Natural killer cell (primary cell): Measurements from ENCODE around the gene WRAP53. TPM values are rescaled to one million over a fixed set of nuclear protein-coding genes. Genes with fewer than 3 reads are reported as not detected.

Experiments
- ATAC-seq, 3 donors: fragments of 150-1000 bp in 2 of 3; fragments of 200-7000 bp in 1 of 3; cut with Tn5 transposase; 1 replicate in 1 of 3; 2 replicates in 2 of 3; pipeline ENCODE4 v1.10.0; 2021; ENCODE audit warnings: mild to moderate bottlenecking in 2 of 3, moderate library complexity in 2 of 3
- DNase-seq, 2 donors: peaks; one replicate each; pipeline versions ENCODE4 v3.0.0 to v3.0.0-alpha.2; 2013 to 2021; ENCODE audit warnings: mixed read lengths in 1 of 2
- H3K27ac ChIP-seq: one replicate; pipeline ENCODE4 v1.5.1; 2013; ENCODE audit warnings: mild to moderate bottlenecking, low read length
- H3K27me3 ChIP-seq: one replicate; pipeline ENCODE4 v1.6.1; 2013; ENCODE audit warnings: low read length; ENCODE audit not compliant: control insufficient read depth, insufficient read depth
- H3K36me3 ChIP-seq: one replicate; pipeline ENCODE4 v1.6.1; 2013; ENCODE audit warnings: low read length; ENCODE audit not compliant: control insufficient read depth, insufficient read depth
- H3K4me1 ChIP-seq: one replicate; pipeline ENCODE4 v1.6.1; 2013; ENCODE audit warnings: low read length; ENCODE audit not compliant: control insufficient read depth, insufficient read depth
- H3K4me3 ChIP-seq: one replicate; pipeline ENCODE4 v1.5.1; 2013; ENCODE audit warnings: low read length
- H3K9me3 ChIP-seq: one replicate; pipeline ENCODE4 v1.6.1; 2013; ENCODE audit warnings: low read length; ENCODE audit not compliant: control insufficient read depth, insufficient read depth
- H3K27ac Mint-ChIP-seq, 2 donors: one replicate each; pipeline ENCODE4 v1.8.0; 2022; ENCODE audit warnings: mild to moderate bottlenecking in 2 of 2, mixed read lengths in 2 of 2, moderate library complexity in 1 of 2
- H3K27me3 Mint-ChIP-seq, 2 donors: one replicate each; pipeline ENCODE4 v1.8.0; 2022; ENCODE audit warnings: low read depth in 2 of 2, mixed read lengths in 2 of 2
- H3K36me3 Mint-ChIP-seq: one replicate; pipeline ENCODE4 v1.8.0; 2022; ENCODE audit warnings: mixed read lengths
- H3K4me1 Mint-ChIP-seq, 2 donors: one replicate each; pipeline ENCODE4 v1.8.0; 2022; ENCODE audit warnings: mixed read lengths in 2 of 2
- H3K4me3 Mint-ChIP-seq: one replicate; pipeline ENCODE4 v1.8.0; 2022; ENCODE audit warnings: mild to moderate bottlenecking, moderate library complexity, mixed read lengths
- H3K9me3 Mint-ChIP-seq, 2 donors: one replicate each; pipeline ENCODE4 v1.8.0; 2022; ENCODE audit warnings: mixed read lengths in 2 of 2
- CTCF ChIP-seq: fragments of 200-600 bp; IDR thresholded peaks from one replicate; pipeline ENCODE4 v1.8.0; 2022; ENCODE audit warnings: antibody characterized with exemption
- WGBS: methylation state at CpG from one replicate; pipeline ENCODE4 v1.1.7; 2013; ENCODE audit warnings: missing lambda C conversion rate; ENCODE audit not compliant: insufficient coverage; 5-methylcytosine and 5-hydroxymethylcytosine counted together
- intact Hi-C: fragments of 100-400 bp; cut with micrococcal nuclease; formaldehyde crosslinking; loops from one replicate; pipeline ENCODE4 v1.14.2; 2022
- total RNA-seq, 4 donors: library from RNA; stranded (reverse); fragments of 120-200 nt in 1 of 4; gene quantifications; one replicate each; pipeline versions ENCODE4 v1.2.3 to v1.2.4, GENCODE V29; 2013 to 2022

The WRAP53 gene
- total RNA-seq, 3 donors from 2014 or later (not counting 1 experiment from before 2014, with no cell fraction given), result 9.9 to 12.8 (median 12.0) TPM

GRCh38 chr17:7719661-7720060, 31.4 kb downstream of the WRAP53 start:
- H3K4me3 Mint-ChIP-seq, result no peak overlapping the region
- H3K36me3 Mint-ChIP-seq, result no peaks in the 10 kb centered on the region
- Histone ChIP-seq H3K36me3 (no peaks in the 10 kb centered on the region), H3K4me1 (peaks cover 12% of the 10 kb centered on the region), H3K27me3 (peaks cover 29% of the 10 kb centered on the region), H3K27ac (no peak overlapping the region), H3K9me3 (no peaks in the 10 kb centered on the region), H3K4me3 (no peak overlapping the region)
- intact Hi-C loops, result no loop called here
- no peak for TF ChIP-seq CTCF
- DNase-seq (no peak), ATAC-seq (no peak)
- H3K9me3 Mint-ChIP-seq, result no peaks in the 10 kb centered on the region
- peaks cover 51 to 66% of the 10 kb centered on the region in 2 donors for H3K27me3 Mint-ChIP-seq
- peaks cover 0 to 18% of the 10 kb centered on the region in 2 donors for H3K4me1 Mint-ChIP-seq
- no peak overlapping the region for H3K27ac Mint-ChIP-seq
- 90% methylated on average over 9 of the region's 9 CpGs for WGBS

DNA sequence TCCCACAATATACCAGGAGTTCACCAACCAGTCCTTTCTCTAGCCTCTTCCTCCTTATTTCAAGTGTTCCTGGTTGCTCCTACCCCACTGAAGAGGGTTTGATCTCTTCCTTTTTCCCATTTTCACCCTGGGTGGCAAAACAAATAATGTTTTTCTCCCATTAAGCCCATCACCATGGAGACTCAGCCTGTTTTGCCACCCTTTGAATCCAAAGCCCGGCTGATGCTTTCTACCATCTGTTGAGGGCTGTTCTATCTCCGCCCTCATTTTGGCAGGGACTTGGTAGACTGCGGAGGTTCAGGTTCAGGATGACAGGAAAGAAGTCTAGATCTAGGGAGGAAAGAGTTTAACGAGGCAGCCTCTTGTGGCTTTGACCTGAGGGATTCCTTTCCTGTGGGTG, 31.8 kb downstream of the WRAP53 start:
- Histone ChIP-seq H3K4me1 (peaks cover 12% of the 10 kb centered on the region), H3K4me3 (no peak overlapping the region), H3K36me3 (no peaks in the 10 kb centered on the region), H3K27me3 (peaks cover 27% of the 10 kb centered on the region), H3K9me3 (no peaks in the 10 kb centered on the region), H3K27ac (no peak overlapping the region)
- WGBS, result 63% methylated on average over 4 of the region's 4 CpGs
- Mint-ChIP-seq H3K27me3 (peaks cover 49 to 64% of the 10 kb centered on the region in 2 donors), H3K4me1 (peaks cover 0 to 18% of the 10 kb centered on the region in 2 donors), H3K27ac (no peak overlapping the region), H3K4me3 (no peak overlapping the region), H3K9me3 (no peaks in the 10 kb centered on the region), H3K36me3 (no peaks in the 10 kb centered on the region)
- intact Hi-C loops, result no loop called here
- no peak for TF ChIP-seq CTCF
- DNase-seq, result no peak
- no peak for ATAC-seq

GRCh38 chr17:7721612-7722011, 33.3 kb downstream of the WRAP53 start:
- ATAC-seq, result no peak
- Mint-ChIP-seq H3K27ac (no peak overlapping the region), H3K27me3 (peaks cover 37 to 51% of the 10 kb centered on the region in 2 donors), H3K36me3 (no peaks in the 10 kb centered on the region), H3K4me1 (peaks cover 0 to 18% of the 10 kb centered on the region in 2 donors), H3K9me3 (no peaks in the 10 kb centered on the region), H3K4me3 (no peak overlapping the region)
- Histone ChIP-seq H3K4me1 (peaks cover 11% of the 10 kb centered on the region), H3K27me3 (peaks cover 15% of the 10 kb centered on the region), H3K27ac (no peak overlapping the region), H3K4me3 (no peak overlapping the region), H3K36me3 (no peaks in the 10 kb centered on the region), H3K9me3 (no peaks in the 10 kb centered on the region)
- TF ChIP-seq CTCF, result no peak
- intact Hi-C loops, result no loop called here
- 73% methylated on average over 1 of the region's 2 CpGs for WGBS
- no peak for DNase-seq

DNA sequence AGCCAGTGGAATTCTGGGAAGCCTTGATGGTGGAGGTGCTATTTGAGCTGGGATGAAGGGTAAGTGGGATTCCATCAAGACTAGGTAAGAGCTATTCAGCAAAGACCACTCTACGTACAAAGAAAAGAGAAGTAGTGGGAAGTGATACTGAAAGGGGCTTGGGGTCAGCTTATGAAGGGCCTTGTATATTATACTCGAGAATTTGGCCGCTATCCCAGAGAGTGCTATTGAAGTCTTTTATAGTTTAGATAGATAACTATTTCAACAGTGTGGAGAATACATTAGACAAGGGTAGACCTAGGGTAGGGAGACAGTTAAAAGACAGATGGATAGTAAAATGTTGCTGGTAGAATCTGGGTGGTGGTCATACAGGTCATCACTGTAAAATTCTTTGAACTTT, 39.6 kb downstream of the WRAP53 start:
- WGBS, result 94% methylated on average over 3 of the region's 3 CpGs
- TF ChIP-seq CTCF, result no peak
- Mint-ChIP-seq H3K27ac (no peak overlapping the region), H3K4me1 (no peaks in the 10 kb centered on the region), H3K27me3 (peaks cover 17 to 21% of the 10 kb centered on the region in 2 donors), H3K4me3 (no peak overlapping the region), H3K36me3 (no peaks in the 10 kb centered on the region), H3K9me3 (no peaks in the 10 kb centered on the region)
- H3K4me1 ChIP-seq, result no peaks in the 10 kb centered on the region
- intact Hi-C loops, result no loop called here
- no peak overlapping the region for H3K4me3 ChIP-seq
- no peak for DNase-seq
- no peaks in the 10 kb centered on the region for H3K36me3 ChIP-seq
- H3K9me3 ChIP-seq, result no peaks in the 10 kb centered on the region
- ATAC-seq, result no peak
- H3K27me3 ChIP-seq, result no peaks in the 10 kb centered on the region
- no peak overlapping the region for H3K27ac ChIP-seq
